Prostate gland (tissue), 2 donors: ENCODE results near the gene MAP3K13.

ENCODE experiments used
- POLR2AphosphoS5 ChIP-seq: sonication (generic); formaldehyde crosslinking; IDR thresholded peaks from one replicate; pipeline ENCODE4 v1.6.1; 2017; ENCODE audit warnings: antibody characterized with exemption
- TF ChIP-seq, protein P1 (sequence below), 4 experiments: fragments of 200-600 bp in 2 of 4; fragments of 450-650 bp in 2 of 4; sonication (generic) in 2 of 4; IDR thresholded peaks; 1 replicate in 3 of 4; 2 replicates in 1 of 4; pipeline ENCODE4 v1.5.1; 2016 to 2019; ENCODE audit warnings: antibody characterized with exemption in 4 of 4, mild to moderate bottlenecking in 2 of 4, moderate library complexity in 2 of 4

DNA sequence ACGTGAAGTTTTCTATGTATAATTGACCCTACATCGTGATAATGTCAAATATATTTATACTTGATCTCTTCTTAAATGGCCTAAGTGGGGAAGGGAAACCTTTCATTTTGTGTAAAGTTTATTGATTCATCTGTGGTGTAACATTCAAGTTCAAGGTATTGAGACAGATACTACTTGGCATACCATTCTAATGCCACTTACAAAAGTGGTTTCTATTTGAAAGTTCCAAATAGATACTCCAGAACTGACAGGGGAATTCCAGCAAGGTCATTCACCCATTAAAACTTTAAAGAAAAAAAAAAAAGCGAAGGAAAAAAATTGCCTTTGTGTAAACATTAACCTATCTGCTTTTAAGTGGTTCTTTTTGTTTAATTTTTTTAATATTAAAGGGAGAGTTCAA, 45.3 kb upstream of the MAP3K13 start:
- TF ChIP-seq, protein P1, sequence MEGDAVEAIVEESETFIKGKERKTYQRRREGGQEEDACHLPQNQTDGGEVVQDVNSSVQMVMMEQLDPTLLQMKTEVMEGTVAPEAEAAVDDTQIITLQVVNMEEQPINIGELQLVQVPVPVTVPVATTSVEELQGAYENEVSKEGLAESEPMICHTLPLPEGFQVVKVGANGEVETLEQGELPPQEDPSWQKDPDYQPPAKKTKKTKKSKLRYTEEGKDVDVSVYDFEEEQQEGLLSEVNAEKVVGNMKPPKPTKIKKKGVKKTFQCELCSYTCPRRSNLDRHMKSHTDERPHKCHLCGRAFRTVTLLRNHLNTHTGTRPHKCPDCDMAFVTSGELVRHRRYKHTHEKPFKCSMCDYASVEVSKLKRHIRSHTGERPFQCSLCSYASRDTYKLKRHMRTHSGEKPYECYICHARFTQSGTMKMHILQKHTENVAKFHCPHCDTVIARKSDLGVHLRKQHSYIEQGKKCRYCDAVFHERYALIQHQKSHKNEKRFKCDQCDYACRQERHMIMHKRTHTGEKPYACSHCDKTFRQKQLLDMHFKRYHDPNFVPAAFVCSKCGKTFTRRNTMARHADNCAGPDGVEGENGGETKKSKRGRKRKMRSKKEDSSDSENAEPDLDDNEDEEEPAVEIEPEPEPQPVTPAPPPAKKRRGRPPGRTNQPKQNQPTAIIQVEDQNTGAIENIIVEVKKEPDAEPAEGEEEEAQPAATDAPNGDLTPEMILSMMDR (IDR thresholded peaks at IDR 0.05): no peak
- no peak for TF ChIP-seq POLR2AphosphoS5
